WTC11 (cell line): ENCODE results near the gene SLC9A3. TPM values are rescaled to one million over a fixed set of nuclear protein-coding genes. Genes with fewer than 3 reads are reported as not detected.

Experiments
- ATAC-seq: fragments of 200-7000 bp; cut with Tn5 transposase; 2 replicates; pipeline ENCODE4 v1.10.0; 2021; ENCODE audit warnings: mild to moderate bottlenecking, moderate library complexity
- CTCF ChIA-PET: fragments of 300-600 bp; sonication (Branson Sonifier 250); formaldehyde crosslinking; loops from one replicate; lab custom pipeline; 2021; ENCODE audit warnings: antibody characterized with exemption; lab: Charles Lee
- POLR2A ChIA-PET: fragments of 350-600 bp; sonication (Branson Sonifier 250); formaldehyde crosslinking; loops from one replicate; lab custom pipeline; 2021; ENCODE audit warnings: antibody characterized with exemption; lab: Charles Lee
- DNase-seq: peaks from one replicate; pipeline ENCODE4 v3.0.0; 2021; ENCODE audit warnings: low spot score
- H3K27ac Mint-ChIP-seq: 2 replicates; pipeline ENCODE4 v1.8.0; 2021; ENCODE audit warnings: mixed read lengths
- H3K27me3 Mint-ChIP-seq: 2 replicates; pipeline ENCODE4 v1.8.0; 2021; ENCODE audit warnings: low read depth, mild to moderate bottlenecking, moderate library complexity, mixed read lengths
- H3K36me3 Mint-ChIP-seq: 2 replicates; pipeline ENCODE4 v1.8.0; 2021; ENCODE audit warnings: mixed read lengths
- H3K4me1 Mint-ChIP-seq: 2 replicates; pipeline ENCODE4 v1.8.0; 2022; ENCODE audit warnings: mixed read lengths
- H3K4me3 Mint-ChIP-seq: 2 replicates; pipeline ENCODE4 v1.8.0; 2021; ENCODE audit warnings: mild to moderate bottlenecking, moderate library complexity, mixed read lengths
- H3K9me3 Mint-ChIP-seq: 2 replicates; pipeline ENCODE4 v1.8.0; 2021; ENCODE audit warnings: mixed read lengths
- ATF1 ChIP-seq: sonication (generic); formaldehyde crosslinking; IDR thresholded peaks from 2 replicates; pipeline ENCODE4 v1.8.1; 2023; ENCODE audit warnings: mild to moderate bottlenecking, moderate library complexity, missing genetic modification reagents
- ATF2 ChIP-seq: sonication (generic); formaldehyde crosslinking; IDR thresholded peaks from 2 replicates; pipeline ENCODE4 v1.8.1; 2022; ENCODE audit warnings: low read depth, missing genetic modification reagents, borderline replicate concordance
- E2F4 ChIP-seq: sonication (generic); formaldehyde crosslinking; IDR thresholded peaks from 2 replicates; pipeline ENCODE4 v1.8.1; 2022; ENCODE audit warnings: low read depth, mild to moderate bottlenecking, moderate library complexity, missing genetic modification reagents, borderline replicate concordance
- E2F5 ChIP-seq: sonication (generic); formaldehyde crosslinking; IDR thresholded peaks from 2 replicates; pipeline ENCODE4 v1.8.1; 2022; ENCODE audit warnings: mild to moderate bottlenecking, moderate library complexity, missing genetic modification reagents
- ELF4 ChIP-seq: sonication (generic); formaldehyde crosslinking; IDR thresholded peaks from 2 replicates; pipeline ENCODE4 v1.8.1; 2022; ENCODE audit warnings: low read depth, mild to moderate bottlenecking, moderate library complexity, missing genetic modification reagents
- FOXP1 ChIP-seq: sonication (generic); formaldehyde crosslinking; IDR thresholded peaks from 2 replicates; pipeline ENCODE4 v1.8.0; 2022; ENCODE audit warnings: missing genetic modification reagents, mild to moderate bottlenecking, moderate library complexity, borderline replicate concordance
- HMGA2 ChIP-seq: fragments of 250-450 bp; sonication (Bioruptor Pico); IDR thresholded peaks from 2 replicates; pipeline ENCODE4 v1.4.0; 2021; ENCODE audit warnings: mild to moderate bottlenecking, moderate library complexity
- KAT7 ChIP-seq: sonication (generic); formaldehyde crosslinking; IDR thresholded peaks from 2 replicates; pipeline ENCODE4 v1.8.1; 2023; ENCODE audit warnings: missing genetic modification reagents, mild to moderate bottlenecking, borderline replicate concordance
- NFE2L1 ChIP-seq: sonication (generic); formaldehyde crosslinking; IDR thresholded peaks from 2 replicates; pipeline ENCODE4 v1.8.1; 2023; ENCODE audit warnings: missing genetic modification reagents
- PRRX2 ChIP-seq: fragments of 250-450 bp; sonication (Bioruptor Pico); IDR thresholded peaks from 2 replicates; pipeline ENCODE4 v1.8.0; 2021; ENCODE audit warnings: mild to moderate bottlenecking
- USF1 ChIP-seq: sonication (generic); formaldehyde crosslinking; IDR thresholded peaks from 2 replicates; pipeline ENCODE4 v1.8.0; 2022; ENCODE audit warnings: mild to moderate bottlenecking, missing genetic modification reagents
- ZBTB21 ChIP-seq: sonication (generic); formaldehyde crosslinking; IDR thresholded peaks from 2 replicates; pipeline ENCODE4 v1.8.1; 2023; ENCODE audit warnings: mild to moderate bottlenecking, missing genetic modification reagents, borderline replicate concordance
- ZNF121 ChIP-seq: sonication (generic); formaldehyde crosslinking; IDR thresholded peaks from 2 replicates; pipeline ENCODE4 v1.8.0; 2023; ENCODE audit warnings: missing genetic modification reagents
- ZNF423 ChIP-seq: fragments of 250-450 bp; sonication (Bioruptor Pico); IDR thresholded peaks from 2 replicates; pipeline ENCODE4 v2.1.2; 2022; ENCODE audit warnings: mild to moderate bottlenecking, moderate library complexity
- total RNA-seq: library from RNA; stranded (reverse); gene quantifications from 3 replicates; pipeline ENCODE4 v1.2.3, GENCODE V29; 2021
- TF ChIP-seq, protein P1 (sequence below): fragments of 250-450 bp; sonication (Bioruptor Pico); IDR thresholded peaks from 2 replicates; pipeline ENCODE4 v1.9.0; 2021; ENCODE audit warnings: mild to moderate bottlenecking, borderline replicate concordance
- TF ChIP-seq, protein P2 (sequence below): sonication (generic); formaldehyde crosslinking; IDR thresholded peaks from 2 replicates; pipeline ENCODE4 v1.8.0; 2023; ENCODE audit warnings: mild to moderate bottlenecking, missing genetic modification reagents
- TF ChIP-seq, protein P3 (sequence below): fragments of 250-450 bp; sonication (Bioruptor Pico); conservative IDR thresholded peaks from 2 replicates; pipeline ENCODE4 v1.9.0; 2021; ENCODE audit warnings: mild to moderate bottlenecking

SLC9A3 gene
- total RNA-seq, 1 experiment from 2014 or later: 1.6 TPM

DNA sequence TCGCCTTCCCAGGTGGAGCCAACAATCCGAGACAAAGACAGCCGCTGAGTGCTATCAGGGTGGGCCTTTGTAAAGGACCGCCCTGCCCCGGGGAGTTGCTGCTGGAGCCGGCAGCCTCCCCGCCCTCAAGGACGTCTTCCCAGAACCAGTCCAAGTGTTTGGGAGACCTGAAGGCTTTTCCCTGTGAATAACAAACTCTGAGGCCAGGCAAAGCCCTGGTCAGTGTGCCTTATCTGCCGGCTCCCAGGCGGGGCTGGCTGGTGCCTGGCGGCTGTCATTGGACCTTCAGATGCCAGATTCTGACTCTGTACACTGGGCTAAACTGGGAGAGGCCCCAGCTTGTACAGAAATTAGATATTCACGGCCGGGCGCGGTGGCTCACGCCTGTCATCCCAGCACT, 2.1 kb downstream of the SLC9A3 start:
- TF ChIP-seq ATF2 (no peak), FOXP1 (no peak), ZNF423 (CRISPR knock-in tag) (no peak), KAT7 (no peak), ZBTB21 (CRISPR knock-in tag) (no peak)
- TF ChIP-seq, protein P1, sequence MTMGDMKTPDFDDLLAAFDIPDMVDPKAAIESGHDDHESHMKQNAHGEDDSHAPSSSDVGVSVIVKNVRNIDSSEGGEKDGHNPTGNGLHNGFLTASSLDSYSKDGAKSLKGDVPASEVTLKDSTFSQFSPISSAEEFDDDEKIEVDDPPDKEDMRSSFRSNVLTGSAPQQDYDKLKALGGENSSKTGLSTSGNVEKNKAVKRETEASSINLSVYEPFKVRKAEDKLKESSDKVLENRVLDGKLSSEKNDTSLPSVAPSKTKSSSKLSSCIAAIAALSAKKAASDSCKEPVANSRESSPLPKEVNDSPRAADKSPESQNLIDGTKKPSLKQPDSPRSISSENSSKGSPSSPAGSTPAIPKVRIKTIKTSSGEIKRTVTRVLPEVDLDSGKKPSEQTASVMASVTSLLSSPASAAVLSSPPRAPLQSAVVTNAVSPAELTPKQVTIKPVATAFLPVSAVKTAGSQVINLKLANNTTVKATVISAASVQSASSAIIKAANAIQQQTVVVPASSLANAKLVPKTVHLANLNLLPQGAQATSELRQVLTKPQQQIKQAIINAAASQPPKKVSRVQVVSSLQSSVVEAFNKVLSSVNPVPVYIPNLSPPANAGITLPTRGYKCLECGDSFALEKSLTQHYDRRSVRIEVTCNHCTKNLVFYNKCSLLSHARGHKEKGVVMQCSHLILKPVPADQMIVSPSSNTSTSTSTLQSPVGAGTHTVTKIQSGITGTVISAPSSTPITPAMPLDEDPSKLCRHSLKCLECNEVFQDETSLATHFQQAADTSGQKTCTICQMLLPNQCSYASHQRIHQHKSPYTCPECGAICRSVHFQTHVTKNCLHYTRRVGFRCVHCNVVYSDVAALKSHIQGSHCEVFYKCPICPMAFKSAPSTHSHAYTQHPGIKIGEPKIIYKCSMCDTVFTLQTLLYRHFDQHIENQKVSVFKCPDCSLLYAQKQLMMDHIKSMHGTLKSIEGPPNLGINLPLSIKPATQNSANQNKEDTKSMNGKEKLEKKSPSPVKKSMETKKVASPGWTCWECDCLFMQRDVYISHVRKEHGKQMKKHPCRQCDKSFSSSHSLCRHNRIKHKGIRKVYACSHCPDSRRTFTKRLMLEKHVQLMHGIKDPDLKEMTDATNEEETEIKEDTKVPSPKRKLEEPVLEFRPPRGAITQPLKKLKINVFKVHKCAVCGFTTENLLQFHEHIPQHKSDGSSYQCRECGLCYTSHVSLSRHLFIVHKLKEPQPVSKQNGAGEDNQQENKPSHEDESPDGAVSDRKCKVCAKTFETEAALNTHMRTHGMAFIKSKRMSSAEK: no peak
- TF ChIP-seq, protein P2, sequence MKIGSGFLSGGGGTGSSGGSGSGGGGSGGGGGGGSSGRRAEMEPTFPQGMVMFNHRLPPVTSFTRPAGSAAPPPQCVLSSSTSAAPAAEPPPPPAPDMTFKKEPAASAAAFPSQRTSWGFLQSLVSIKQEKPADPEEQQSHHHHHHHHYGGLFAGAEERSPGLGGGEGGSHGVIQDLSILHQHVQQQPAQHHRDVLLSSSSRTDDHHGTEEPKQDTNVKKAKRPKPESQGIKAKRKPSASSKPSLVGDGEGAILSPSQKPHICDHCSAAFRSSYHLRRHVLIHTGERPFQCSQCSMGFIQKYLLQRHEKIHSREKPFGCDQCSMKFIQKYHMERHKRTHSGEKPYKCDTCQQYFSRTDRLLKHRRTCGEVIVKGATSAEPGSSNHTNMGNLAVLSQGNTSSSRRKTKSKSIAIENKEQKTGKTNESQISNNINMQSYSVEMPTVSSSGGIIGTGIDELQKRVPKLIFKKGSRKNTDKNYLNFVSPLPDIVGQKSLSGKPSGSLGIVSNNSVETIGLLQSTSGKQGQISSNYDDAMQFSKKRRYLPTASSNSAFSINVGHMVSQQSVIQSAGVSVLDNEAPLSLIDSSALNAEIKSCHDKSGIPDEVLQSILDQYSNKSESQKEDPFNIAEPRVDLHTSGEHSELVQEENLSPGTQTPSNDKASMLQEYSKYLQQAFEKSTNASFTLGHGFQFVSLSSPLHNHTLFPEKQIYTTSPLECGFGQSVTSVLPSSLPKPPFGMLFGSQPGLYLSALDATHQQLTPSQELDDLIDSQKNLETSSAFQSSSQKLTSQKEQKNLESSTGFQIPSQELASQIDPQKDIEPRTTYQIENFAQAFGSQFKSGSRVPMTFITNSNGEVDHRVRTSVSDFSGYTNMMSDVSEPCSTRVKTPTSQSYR (CRISPR knock-in tag): no peak
- DNase-seq (no peak), ATAC-seq (peak; percentile 8; the same call in 1 of the 2 replicates)
- CTCF ChIA-PET: interaction anchor here (1.2 to 1.4 kb wide), 2 partner anchors 22 to 29 kb away, joined by 4 read pairs; no protein-coding TSS in a partner anchor
- H3K36me3 Mint-ChIP-seq: no peaks in the 10 kb centered on the region
- no peak overlapping the region for H3K27ac Mint-ChIP-seq
- POLR2A ChIA-PET: interaction anchor here (0.7 kb wide), 1 partner anchor 182 kb away, joined by 3 read pairs; no protein-coding TSS in a partner anchor
- H3K4me1 Mint-ChIP-seq: peaks cover 15% of the 10 kb centered on the region
- peaks cover 62% of the 10 kb centered on the region for H3K27me3 Mint-ChIP-seq
- H3K9me3 Mint-ChIP-seq: peaks cover 9% of the 10 kb centered on the region
- no peak overlapping the region for H3K4me3 Mint-ChIP-seq

- POLR2A ChIA-PET: no interaction called here
- Mint-ChIP-seq H3K27me3 (peaks cover 61% of the 10 kb centered on the region), H3K36me3 (no peaks in the 10 kb centered on the region), H3K4me3 (no peak overlapping the region), H3K4me1 (peaks cover 15% of the 10 kb centered on the region), H3K27ac (no peak overlapping the region), H3K9me3 (peaks cover 12% of the 10 kb centered on the region)
- no peak for DNase-seq
- no peak for ATAC-seq
- CTCF ChIA-PET: interaction anchor here (1.4 kb wide), 1 partner anchor 28 kb away, joined by 4 read pairs; no protein-coding TSS in a partner anchor
- TF ChIP-seq ZNF121 (CRISPR knock-in tag) (no peak), NFE2L1 (CRISPR knock-in tag) (no peak), PRRX2 (CRISPR knock-in tag) (no peak), ELF4 (CRISPR knock-in tag) (no peak), FOXP1 (no peak), ATF1 (CRISPR knock-in tag) (no peak), USF1 (no peak), E2F5 (CRISPR knock-in tag) (no peak), ZBTB21 (CRISPR knock-in tag) (no peak), HMGA2 (no peak), E2F4 (CRISPR knock-in tag) (no peak)
- TF ChIP-seq, protein P3, sequence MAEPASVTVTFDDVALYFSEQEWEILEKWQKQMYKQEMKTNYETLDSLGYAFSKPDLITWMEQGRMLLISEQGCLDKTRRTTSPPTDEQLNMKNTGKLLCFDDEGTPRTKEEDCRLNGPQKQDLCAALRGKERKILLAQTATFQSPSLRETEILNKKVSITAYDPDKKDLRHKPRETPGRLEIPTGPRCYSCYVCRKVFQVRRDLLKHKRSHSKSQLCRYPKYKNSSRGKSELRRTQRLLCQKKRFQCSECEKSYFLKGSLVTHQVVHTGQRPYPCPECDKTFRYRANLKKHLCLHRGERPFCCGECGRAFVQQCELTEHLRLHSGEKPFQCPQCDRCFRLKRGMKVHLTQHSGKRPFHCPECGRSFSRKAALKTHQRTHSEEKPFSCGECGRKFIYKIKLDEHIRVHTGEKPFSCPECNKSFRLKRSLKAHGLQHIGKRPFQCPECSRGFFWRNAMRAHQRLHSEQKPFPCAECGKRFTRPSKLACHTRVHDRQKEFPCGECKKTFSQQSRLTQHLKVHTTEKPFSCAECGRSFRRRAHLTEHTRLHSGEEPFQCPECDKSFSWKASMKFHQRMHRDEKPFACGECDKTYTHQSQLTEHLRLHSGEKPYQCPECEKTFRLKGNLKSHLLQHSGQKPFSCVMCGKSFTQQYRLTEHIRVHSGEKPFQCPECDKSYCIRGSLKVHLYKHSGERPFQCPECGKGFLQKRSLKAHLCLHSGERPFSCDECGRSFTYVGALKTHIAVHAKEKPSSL (CRISPR knock-in tag): no peak
Observed at GRCh38 chr5:521680-522079, 2.6 kb downstream of the SLC9A3 start.
